ENCODE measurements around the gene SNAPC5. TPM values are rescaled to one million over a fixed set of nuclear protein-coding genes. Genes with fewer than 3 reads are reported as not detected.

Gene SNAPC5
- total RNA-seq, 1 experiment from 2014 or later, result 28.3 TPM

DNA sequence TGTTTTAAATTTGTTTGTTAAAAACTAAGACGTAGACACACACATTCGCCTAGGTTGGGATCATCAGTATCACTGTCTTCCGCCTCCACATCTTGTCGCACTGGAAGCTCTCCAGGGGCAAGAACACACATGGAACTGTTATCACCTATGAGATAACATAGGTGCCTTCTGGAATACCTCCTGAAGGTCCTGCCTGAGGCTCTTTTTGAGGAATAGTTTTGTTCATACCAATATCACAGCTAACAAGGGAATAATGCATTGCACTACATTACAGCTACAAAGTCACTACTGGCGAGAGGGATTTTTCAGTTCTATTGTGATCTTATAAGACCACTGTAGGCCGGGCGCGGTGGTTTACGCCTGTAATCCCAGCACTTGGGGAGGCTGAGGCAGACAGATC is 37.5 kb upstream of the SNAPC5 start:
- Histone ChIP-seq H4K20me1 (ENCODE audit: insufficient read depth) (no peaks in the 10 kb centered on the region), H3K4me1 (ENCODE audit: control insufficient read depth in 1 of 2, insufficient read depth in 2 of 2, low read length in 2 of 2) (no peaks in the 10 kb centered on the region), H2AFZ (ENCODE audit: low read depth, low read length, poor library complexity, severe bottlenecking) (no peak overlapping the region), H3K4me2 (ENCODE audit: low read length) (no peak overlapping the region), H3K36me3 (ENCODE audit: control insufficient read depth in 1 of 2, insufficient read depth in 2 of 2, low read length in 2 of 2) (peaks cover 22 to 27% of the 10 kb centered on the region in 2 experiments), H3K9ac (ENCODE audit: low read length) (no peak overlapping the region), H3K9me3 (ENCODE audit: control insufficient read depth in 1 of 2, insufficient read depth in 1 of 2, low read depth in 1 of 2, low read length in 2 of 2) (no peaks in the 10 kb centered on the region), H3K27ac (ENCODE audit: low read depth, low read length) (no peak overlapping the region), H3K9me2 (ENCODE audit: insufficient read depth) (no peaks in the 10 kb centered on the region), H3K4me3 (replicated peaks in 1 of 2; ENCODE audit: low read depth in 1 of 2, low read length in 2 of 2) (no peak overlapping the region), H3K79me2 (ENCODE audit: insufficient read depth, low read length) (no peaks in the 10 kb centered on the region), H3K27me3 (ENCODE audit: insufficient read depth, low read length) (no peaks in the 10 kb centered on the region)
- no peak for DNase-seq (ENCODE audit: low read depth, low spot score)
- ChIA-PET POLR2A (no interaction called here), CTCF (no interaction called here), RAD21 (ENCODE audit: low non-redundant PET in 1 of 2, low total read pairs in 2 of 2, uncharacterized antibody in 2 of 2, unreplicated experiment in 2 of 2) (no interaction called here)
- no peak for ATAC-seq
- no TSS peak for BruUV-seq (replicated peaks)
- TF ChIP-seq YY1 (IDR thresholded peaks at IDR 0.05; ENCODE audit: extremely low read depth, insufficient replicate concordance, low read depth, low read length) (no peak), FOSL1 (IDR thresholded peaks at IDR 0.05; ENCODE audit: low read depth) (no peak), RAD21 (IDR thresholded peaks at IDR 0.05; ENCODE audit: low read depth) (no peak), POLR2A (IDR thresholded peaks at IDR 0.05; ENCODE audit: borderline replicate concordance, extremely low read depth, insufficient read depth, insufficient read length) (no peak), SRF (IDR thresholded peaks at IDR 0.05; ENCODE audit: low read depth) (no peak), ELF1 (IDR thresholded peaks at IDR 0.05; ENCODE audit: borderline replicate concordance, low read depth) (no peak), SIN3A (IDR thresholded peaks at IDR 0.05; ENCODE audit: low read depth) (no peak), CEBPB (IDR thresholded peaks at IDR 0.05; ENCODE audit: low read depth) (no peak), EZH2 (IDR thresholded peaks at IDR 0.05) (no peak), JUND (IDR thresholded peaks at IDR 0.05) (no peak), CBX3 (IDR thresholded peaks at IDR 0.05; ENCODE audit: low read depth) (no peak), POLR2AphosphoS5 (IDR thresholded peaks at IDR 0.05; ENCODE audit: low read depth, low read length) (no peak)
- TF ChIP-seq, protein P1, sequence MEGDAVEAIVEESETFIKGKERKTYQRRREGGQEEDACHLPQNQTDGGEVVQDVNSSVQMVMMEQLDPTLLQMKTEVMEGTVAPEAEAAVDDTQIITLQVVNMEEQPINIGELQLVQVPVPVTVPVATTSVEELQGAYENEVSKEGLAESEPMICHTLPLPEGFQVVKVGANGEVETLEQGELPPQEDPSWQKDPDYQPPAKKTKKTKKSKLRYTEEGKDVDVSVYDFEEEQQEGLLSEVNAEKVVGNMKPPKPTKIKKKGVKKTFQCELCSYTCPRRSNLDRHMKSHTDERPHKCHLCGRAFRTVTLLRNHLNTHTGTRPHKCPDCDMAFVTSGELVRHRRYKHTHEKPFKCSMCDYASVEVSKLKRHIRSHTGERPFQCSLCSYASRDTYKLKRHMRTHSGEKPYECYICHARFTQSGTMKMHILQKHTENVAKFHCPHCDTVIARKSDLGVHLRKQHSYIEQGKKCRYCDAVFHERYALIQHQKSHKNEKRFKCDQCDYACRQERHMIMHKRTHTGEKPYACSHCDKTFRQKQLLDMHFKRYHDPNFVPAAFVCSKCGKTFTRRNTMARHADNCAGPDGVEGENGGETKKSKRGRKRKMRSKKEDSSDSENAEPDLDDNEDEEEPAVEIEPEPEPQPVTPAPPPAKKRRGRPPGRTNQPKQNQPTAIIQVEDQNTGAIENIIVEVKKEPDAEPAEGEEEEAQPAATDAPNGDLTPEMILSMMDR (IDR thresholded peaks at IDR 0.05 in 2 of 3, conservative IDR thresholded peaks at IDR 0.05 in 1 of 3; ENCODE audit: borderline replicate concordance in 1 of 3, insufficient read depth in 1 of 3, low read depth in 2 of 3, low read length in 2 of 3), result no peak
- TF ChIP-seq, protein P2, sequence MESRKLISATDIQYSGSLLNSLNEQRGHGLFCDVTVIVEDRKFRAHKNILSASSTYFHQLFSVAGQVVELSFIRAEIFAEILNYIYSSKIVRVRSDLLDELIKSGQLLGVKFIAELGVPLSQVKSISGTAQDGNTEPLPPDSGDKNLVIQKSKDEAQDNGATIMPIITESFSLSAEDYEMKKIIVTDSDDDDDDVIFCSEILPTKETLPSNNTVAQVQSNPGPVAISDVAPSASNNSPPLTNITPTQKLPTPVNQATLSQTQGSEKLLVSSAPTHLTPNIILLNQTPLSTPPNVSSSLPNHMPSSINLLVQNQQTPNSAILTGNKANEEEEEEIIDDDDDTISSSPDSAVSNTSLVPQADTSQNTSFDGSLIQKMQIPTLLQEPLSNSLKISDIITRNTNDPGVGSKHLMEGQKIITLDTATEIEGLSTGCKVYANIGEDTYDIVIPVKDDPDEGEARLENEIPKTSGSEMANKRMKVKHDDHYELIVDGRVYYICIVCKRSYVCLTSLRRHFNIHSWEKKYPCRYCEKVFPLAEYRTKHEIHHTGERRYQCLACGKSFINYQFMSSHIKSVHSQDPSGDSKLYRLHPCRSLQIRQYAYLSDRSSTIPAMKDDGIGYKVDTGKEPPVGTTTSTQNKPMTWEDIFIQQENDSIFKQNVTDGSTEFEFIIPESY (IDR thresholded peaks at IDR 0.05; ENCODE audit: extremely low read depth, insufficient replicate concordance, low read length), result no peak
- TF ChIP-seq, protein P3, sequence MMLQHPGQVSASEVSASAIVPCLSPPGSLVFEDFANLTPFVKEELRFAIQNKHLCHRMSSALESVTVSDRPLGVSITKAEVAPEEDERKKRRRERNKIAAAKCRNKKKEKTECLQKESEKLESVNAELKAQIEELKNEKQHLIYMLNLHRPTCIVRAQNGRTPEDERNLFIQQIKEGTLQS (IDR thresholded peaks at IDR 0.05), result no peak
- intact Hi-C loops (cut with micrococcal nuclease), result no loop called here
